ENCODE results near the gene ELMO1. TPM values are rescaled to one million over a fixed set of nuclear protein-coding genes. Genes with fewer than 3 reads are reported as not detected.

ELMO1 gene
- total RNA-seq, 1 experiment from 2014 or later, result 24.0 TPM

GRCh38 chr7:37311355-37311754 lies 137.3 kb downstream of the ELMO1 start:
- DNase-seq (ENCODE audit: low spot score), result peak; percentile 73

DNA sequence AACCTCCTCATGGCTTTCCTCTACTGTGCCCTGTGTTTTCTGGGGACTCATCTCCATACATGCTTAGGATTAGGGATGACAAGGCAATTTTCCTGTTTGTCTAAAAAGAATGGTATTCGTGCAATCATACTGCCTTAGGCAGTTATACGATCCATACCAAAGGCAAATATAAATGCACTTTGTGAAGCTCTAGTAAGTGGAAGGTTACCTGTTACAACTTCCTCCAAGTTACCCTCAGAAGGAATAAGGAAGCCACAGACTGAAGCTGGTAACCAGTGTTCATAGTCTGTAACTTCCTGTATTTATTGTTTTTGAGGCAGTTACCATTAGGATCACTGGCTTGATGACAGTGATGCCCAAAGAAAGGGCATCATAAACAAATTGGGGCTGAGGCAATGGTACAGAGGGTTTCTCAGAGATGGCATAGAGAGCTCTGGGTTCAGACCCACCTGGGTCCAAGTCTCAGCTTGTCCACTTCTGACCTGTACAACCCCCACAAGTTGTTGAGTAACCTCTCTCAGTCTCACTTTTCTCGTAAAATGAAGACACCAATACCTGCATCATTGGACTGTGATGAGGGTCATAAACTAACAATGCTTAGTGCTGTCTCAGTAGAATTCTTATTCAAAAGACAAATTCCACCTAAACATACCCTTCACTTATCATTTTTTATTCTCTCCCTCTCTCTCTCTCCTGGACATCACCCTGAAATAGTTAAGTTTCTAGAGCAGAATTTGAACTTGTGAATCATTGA lies 138.2 kb downstream of the ELMO1 start:
- no peak for DNase-seq (ENCODE audit: low spot score)

- DNase-seq (ENCODE audit: low spot score), result no peak
Observed at GRCh38 chr7:37309493-37309892, 139.2 kb downstream of the ELMO1 start.

DNA sequence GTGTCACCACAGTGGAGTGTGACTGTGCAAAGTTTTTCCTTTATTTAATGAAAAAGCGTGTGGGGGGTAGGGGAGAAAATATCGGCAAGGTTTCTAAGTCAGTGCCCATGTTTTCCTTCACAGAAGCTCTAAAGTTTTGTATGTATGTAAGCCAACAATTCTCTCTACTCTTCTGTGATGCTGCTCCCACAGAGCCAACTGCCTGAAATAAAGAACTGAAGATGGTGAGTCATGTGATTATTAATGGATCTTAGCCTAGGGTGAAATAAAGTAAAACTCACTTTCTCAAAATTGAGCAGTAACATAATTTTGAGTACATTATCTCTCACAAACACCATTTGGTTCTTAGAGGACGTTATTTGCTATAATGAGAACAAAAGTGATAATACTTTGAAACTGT lies 143.7 kb downstream of the ELMO1 start:
- DNase-seq (ENCODE audit: low spot score), result peak; percentile 37

GRCh38 chr7:37297546-37297945 lies 151.1 kb downstream of the ELMO1 start:
- no peak for DNase-seq (ENCODE audit: low spot score)

DNA sequence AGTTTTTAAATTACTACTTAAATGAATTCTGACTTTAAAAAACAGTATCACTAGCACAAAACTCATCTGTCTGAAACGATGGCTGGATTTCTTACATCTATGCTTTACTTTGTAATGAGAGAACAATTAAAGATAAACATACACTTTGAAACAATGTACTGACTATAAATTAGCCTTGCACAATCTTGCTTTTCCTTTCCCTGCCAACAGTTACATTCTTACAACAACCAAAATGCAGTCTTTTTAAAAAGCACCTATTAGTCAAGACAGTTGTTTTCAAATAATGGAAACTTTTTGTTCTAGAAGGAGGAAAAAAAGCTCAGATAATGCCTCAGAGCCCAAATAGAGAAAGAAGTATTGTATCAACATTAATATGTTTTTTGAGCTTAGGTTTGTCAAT lies 153.3 kb downstream of the ELMO1 start:
- no peak for DNase-seq (ENCODE audit: low spot score)

DNA sequence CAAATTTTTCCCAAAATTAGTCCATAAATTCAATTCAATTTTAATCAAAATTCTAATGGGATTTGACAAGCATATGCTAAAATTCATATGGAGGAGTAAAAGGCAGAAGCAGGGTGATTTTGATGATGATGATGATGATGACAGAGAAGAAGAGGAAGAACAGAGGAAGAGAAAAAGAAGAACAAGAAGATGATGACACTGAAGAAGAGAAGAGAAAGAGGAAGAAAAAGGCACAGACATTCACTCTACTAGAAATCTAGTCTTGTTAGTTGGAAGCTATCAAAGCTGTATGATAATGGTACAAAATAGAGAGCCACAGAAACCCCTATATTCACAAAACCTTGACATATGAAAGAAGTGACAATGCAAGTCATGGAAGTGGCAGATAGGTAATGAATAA lies 157.9 kb downstream of the ELMO1 start:
- DNase-seq (ENCODE audit: low spot score), result no peak

DNA sequence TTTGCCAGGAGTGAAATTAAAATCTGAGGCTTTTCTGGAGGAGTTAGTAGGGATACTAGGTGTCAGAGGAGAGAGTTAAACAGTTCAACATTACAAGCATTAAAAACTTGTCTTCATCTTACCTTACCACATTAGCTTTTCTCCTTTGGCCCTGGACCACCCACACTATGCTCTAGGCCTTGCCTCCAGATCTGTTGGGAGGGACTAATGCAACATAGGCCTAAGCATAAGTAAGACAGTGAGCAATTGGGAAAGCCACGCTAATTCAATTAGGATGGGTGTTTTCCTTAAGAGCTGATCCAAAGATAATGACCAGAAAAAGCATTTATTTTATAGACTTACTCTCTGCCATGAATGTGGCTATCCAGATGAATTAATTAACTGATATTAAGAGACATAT lies 158.9 kb downstream of the ELMO1 start:
- DNase-seq (ENCODE audit: low spot score), result no peak

DNA sequence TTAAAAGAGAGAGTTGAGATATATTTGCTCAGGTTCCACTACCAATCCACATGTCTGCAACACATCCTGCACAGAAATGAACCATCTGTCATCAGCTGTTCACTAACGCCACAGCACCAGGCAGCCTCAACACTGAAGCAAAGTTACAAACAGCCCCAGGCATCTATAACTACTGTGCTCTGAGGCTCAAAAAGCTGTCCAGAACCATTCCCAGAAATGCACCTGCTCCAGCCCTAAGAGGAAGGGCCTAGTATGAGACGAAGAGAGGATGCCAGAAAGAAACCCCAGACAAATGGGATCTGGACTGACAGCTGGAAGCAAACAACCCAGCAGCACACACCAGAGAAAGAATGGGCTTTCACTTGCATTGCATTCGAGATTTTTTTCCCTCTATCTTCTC lies 159.3 kb downstream of the ELMO1 start:
- no peak for DNase-seq (ENCODE audit: low spot score)

- no peak for DNase-seq (ENCODE audit: low spot score)
Observed at GRCh38 chr7:37287131-37287855, 161.4 kb downstream of the ELMO1 start.

DNA sequence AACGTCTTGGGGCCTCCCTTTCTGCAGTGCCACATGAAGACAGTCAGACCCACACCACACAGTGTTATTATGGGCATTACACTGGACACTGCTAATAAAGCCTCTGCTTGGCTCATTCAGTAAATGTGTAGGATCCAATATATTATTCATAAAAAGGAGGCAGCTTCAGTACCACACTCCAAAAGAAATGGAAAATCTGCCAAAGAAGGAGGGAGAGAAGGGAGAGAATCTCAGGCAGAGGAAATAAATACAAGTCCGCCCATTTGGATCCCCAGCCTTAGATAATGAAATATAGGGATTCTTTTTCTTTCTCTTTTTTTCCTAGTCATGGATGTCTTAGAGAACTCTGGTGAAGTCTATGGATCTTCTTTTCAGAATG lies 162.2 kb downstream of the ELMO1 start:
- DNase-seq (ENCODE audit: low spot score), result no peak

DNA sequence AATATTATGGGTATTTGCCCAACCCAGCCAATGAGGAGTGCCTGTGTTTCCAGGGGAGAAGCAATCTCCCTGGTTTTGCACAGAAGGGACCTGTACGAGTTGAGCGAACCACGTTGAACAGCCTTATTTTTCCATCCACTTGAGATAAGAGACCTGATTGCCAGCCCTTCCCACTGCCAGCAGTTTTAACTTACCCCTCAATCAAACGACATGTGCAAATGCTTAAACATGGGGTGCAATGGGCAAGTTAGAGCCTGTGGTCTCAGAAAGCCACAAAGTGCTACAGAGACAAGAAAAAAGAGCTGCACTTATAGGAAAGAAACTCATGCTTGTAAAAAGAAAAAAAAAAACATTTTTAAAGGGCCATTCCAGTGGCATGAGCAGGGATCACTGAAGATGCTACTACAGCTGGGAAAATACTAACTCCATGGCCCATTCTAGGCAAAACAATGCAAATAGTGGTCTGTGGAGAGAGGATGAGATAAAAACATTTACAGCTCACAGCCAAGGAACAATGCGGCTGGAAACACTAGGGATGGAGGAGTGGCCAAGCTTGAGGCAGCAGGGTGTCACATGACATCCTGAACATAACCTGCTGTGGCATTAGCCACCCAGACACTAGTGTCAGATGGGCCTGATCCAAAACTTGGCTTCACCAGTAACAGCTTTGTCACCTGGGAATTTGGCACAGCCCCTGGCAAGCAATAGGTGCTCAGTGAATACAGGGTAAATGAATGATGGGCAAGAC lies 162.8 kb downstream of the ELMO1 start:
- DNase-seq (ENCODE audit: low spot score), result no peak

- peak; percentile 69 for DNase-seq (ENCODE audit: low spot score)
Observed at GRCh38 chr7:37284805-37285231, 163.8 kb downstream of the ELMO1 start.

- no peak for DNase-seq (ENCODE audit: low spot score)
Observed at GRCh38 chr7:37284285-37284684, 164.4 kb downstream of the ELMO1 start.

DNA sequence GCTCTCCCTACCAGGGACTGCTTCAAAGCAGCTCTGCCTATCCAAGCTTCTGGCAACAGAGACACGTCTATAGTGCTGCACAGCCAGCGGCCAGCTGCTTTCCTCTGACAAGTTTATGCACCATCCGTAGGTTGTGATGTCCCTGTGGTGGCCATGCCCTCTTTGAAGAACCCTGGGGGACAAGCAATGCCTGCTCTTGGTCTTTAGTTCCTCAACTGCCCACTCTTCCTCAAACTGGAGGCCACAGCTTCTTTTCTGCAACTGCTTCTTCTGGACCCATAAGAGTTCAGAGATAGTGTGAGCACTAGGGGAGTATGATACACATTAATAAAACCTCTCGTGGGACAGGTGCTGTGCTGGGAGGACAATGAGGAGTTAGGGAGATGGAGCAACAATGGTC lies 164.9 kb downstream of the ELMO1 start:
- no peak for DNase-seq (ENCODE audit: low spot score)

DNA sequence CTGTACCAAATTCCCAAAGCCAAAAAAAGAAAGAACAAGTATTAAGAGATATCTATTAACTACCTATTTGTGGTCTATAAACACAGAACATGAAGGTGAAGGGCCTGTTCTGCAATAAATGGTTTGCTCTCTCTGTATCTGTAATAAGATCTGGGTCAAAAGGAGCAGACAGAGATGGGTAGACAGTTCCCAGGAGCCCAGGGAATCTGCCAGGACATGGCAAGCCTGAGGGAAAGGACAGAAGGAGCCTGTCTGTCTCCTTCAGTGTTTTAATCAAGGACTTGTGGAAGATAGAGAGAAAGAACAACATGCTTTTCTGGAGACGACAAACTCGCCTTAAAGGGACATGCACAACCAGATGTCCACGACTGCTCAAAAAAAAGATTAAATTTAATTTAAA lies 165.7 kb downstream of the ELMO1 start:
- no peak for DNase-seq (ENCODE audit: low spot score)

- no peak for DNase-seq (ENCODE audit: low spot score)
Observed at GRCh38 chr7:37282093-37282444, 166.6 kb downstream of the ELMO1 start.

GRCh38 chr7:37281368-37282092 lies 167.1 kb downstream of the ELMO1 start:
- no peak for DNase-seq (ENCODE audit: low spot score)

DNA sequence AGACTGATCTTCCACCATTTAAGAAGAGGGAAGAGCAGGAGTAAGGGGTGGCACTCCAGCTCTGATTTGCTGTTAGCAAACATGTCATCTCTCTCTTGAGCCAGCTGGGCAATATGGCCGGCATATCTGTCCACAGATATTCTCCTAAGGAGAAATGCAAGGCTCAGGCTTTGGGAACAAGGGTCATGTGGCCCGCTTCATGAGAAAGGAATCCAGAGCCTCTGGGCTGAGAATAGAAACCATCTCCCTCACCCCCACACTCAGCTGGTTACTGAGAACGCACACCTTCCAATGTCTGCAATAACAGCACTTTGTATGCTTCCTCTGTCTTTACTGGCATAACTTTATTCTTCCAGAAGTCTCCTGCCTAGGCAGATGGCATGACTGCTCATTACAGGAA lies 171.2 kb downstream of the ELMO1 start:
- DNase-seq (ENCODE audit: low spot score), result peak; percentile 16

- no peak for DNase-seq (ENCODE audit: low spot score)
Observed at GRCh38 chr7:37275078-37275710, 173.5 kb downstream of the ELMO1 start.

- no peak for DNase-seq (ENCODE audit: low spot score)
Observed at GRCh38 chr7:37273891-37274290, 174.8 kb downstream of the ELMO1 start.

All from A172 (cell line).